ENCODE measurements around the gene KCNB1. TPM values are rescaled to one million over a fixed set of nuclear protein-coding genes. Genes with fewer than 3 reads are reported as not detected.
A peak's percentile ranks its signal among the peaks of the same experiment; 100 is the strongest.

Gene KCNB1
- total and polyA plus RNA-seq, 2 experiments from 2014 or later, result 0.11 to 0.13 TPM

DNA sequence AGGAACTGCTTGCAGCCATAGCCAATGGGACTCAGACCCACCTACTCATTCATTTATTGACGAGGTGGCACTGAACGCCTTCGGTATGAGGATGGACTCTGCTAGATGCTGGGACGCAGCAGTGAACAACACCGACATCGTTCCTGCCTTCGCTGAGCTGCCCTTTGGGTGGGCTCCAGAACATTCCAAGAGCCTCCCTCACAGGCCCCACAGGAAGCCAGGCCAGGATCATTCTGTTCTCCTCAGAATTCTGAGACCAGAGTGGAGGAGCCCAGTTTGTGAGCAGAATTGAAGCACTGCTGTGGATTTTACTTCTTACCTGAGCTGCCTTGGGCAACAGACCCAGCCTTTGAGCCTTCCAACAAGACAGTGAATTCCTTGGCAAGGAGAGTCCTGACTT is 82.1 kb downstream of the KCNB1 start:
- Histone ChIP-seq H3K36me3 (ENCODE audit: low read depth) (no peaks in the 10 kb centered on the region), H3K9me2 (ENCODE audit: insufficient read depth) (no peaks in the 10 kb centered on the region), H2AFZ (peak overlapping the region; percentile 20), H3K4me2 (ENCODE audit: unreplicated experiment) (peak overlapping the region; percentile 15), H3F3A (ENCODE audit: insufficient read depth) (peaks cover 13% of the 10 kb centered on the region; the same call in 1 of the 2 replicates), H3K27ac (peak overlapping the region; percentile 46), H3K9ac (0 out of 2 replicates have a peak overlapping the region, but pooled peaks have one; percentile 2), H3K4me3 (no peak overlapping the region), H3K9me3 (ENCODE audit: low read depth) (no peaks in the 10 kb centered on the region), H3K4me1 (ENCODE audit: insufficient read depth) (peaks cover 36% of the 10 kb centered on the region), H4K20me1 (ENCODE audit: insufficient read depth) (no peaks in the 10 kb centered on the region), H3K79me2 (ENCODE audit: insufficient read depth) (no peaks in the 10 kb centered on the region), H3K27me3 (replicated peaks; ENCODE audit: insufficient read depth) (no peaks in the 10 kb centered on the region)
- 32% methylated on average over 7 of the region's 7 CpGs for WGBS, 2 experiments (ENCODE audit: low coverage in 1 of 2, low lambda C conversion rate in 2 of 2, missing lambda C conversion rate in 2 of 2)
- DNase-seq, result peak; percentile 69
- in situ Hi-C loops (cut with MboI), result no loop called here
- no peak for TF ChIP-seq EZH2phosphoT487 (IDR thresholded peaks at IDR 0.05; ENCODE audit: insufficient read depth, low read depth)
- no peak for TF ChIP-seq EZH2 (IDR thresholded peaks at IDR 0.05; ENCODE audit: insufficient read depth, poor library complexity, severe bottlenecking)

DNA sequence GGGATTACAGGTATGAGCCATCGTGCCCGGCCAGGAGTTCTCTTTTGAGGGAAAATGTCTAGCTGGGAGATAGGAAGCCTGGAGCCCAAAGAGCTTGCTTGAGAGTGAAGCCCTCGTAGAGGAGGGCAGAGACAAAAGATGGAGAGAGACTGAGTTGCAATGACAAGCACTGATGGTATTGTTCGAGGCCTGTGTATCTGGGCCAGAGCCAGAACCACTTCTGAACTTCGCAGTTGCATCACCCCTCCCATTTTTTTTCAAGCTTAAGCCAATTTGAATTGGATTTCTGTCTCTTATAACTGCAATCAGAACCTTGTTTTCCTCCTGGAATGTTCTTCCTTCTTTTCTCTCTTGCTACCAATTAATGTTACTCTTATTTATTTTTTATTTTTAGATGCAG is 83.1 kb downstream of the KCNB1 start:
- no peak overlapping the region for H3K9ac ChIP-seq
- H3K36me3 ChIP-seq (ENCODE audit: low read depth), result no peaks in the 10 kb centered on the region
- H3F3A ChIP-seq (ENCODE audit: insufficient read depth), result peaks cover 13% of the 10 kb centered on the region; the same call in 1 of the 2 replicates
- no peaks in the 10 kb centered on the region for H3K9me2 ChIP-seq (ENCODE audit: insufficient read depth)
- in situ Hi-C loops (cut with MboI), result no loop called here
- H3K4me1 ChIP-seq (ENCODE audit: insufficient read depth), result peaks cover 40% of the 10 kb centered on the region
- H3K79me2 ChIP-seq (ENCODE audit: insufficient read depth), result no peaks in the 10 kb centered on the region
- H3K9me3 ChIP-seq (ENCODE audit: low read depth), result no peaks in the 10 kb centered on the region
- peak overlapping the region; percentile 25; the same call in 1 of the 2 replicates for H2AFZ ChIP-seq
- peak; percentile 72 for DNase-seq
- no peak for TF ChIP-seq EZH2 (IDR thresholded peaks at IDR 0.05; ENCODE audit: insufficient read depth, poor library complexity, severe bottlenecking)
- no peak for TF ChIP-seq EZH2phosphoT487 (IDR thresholded peaks at IDR 0.05; ENCODE audit: insufficient read depth, low read depth)
- H4K20me1 ChIP-seq (ENCODE audit: insufficient read depth), result no peaks in the 10 kb centered on the region
- H3K27me3 ChIP-seq (replicated peaks; ENCODE audit: insufficient read depth), result no peaks in the 10 kb centered on the region
- peak overlapping the region; percentile 2 for H3K4me2 ChIP-seq (ENCODE audit: unreplicated experiment)
- WGBS, 2 experiments (ENCODE audit: low coverage in 1 of 2, low lambda C conversion rate in 2 of 2, missing lambda C conversion rate in 2 of 2), result 28 to 30% methylated on average over 5 of the region's 5 CpGs
- H3K27ac ChIP-seq, result peak overlapping the region; percentile 34; the same call in 1 of the 2 replicates
- H3K4me3 ChIP-seq, result no peak overlapping the region

DNA sequence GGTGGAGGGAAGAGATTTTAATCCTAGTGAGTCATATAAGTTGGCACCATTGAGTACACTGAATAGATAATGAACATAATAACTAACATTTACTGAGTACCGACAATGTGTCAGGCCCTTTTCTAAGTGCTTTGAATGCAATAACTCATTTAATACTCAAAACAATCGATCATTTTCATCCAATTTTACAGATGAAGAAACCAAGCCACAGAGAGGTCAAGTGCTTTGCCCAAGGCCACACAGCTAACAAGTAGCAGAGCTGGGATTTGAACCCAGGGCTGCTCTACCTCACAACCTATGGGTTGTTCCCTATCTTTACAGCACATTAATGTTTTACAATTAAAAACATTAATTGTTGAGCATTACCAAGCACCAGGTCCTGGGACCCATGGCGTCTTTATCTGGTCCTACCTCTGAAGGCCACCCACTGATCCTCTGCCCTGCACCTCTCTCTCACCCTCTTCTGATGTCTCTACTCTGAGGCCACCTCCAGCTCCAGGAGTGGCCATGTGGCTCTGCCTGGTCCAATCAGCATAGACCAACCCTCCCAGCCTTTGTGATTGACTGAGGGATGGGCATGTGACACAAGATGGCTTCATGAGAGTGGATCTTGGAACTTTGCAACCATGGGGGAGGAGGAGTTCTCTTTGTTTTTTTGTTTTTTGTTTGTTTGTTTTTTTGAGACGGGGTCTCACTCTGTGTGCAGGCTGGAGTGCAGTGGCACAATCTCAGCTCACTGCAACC is 83.9 kb downstream of the KCNB1 start:
- H3K27ac ChIP-seq, result no peak overlapping the region
- no peaks in the 10 kb centered on the region for H3K9me2 ChIP-seq (ENCODE audit: insufficient read depth)
- H3K4me3 ChIP-seq, result no peak overlapping the region
- 95 to 96% methylated on average over 4 of the region's 4 CpGs for WGBS, 2 experiments (ENCODE audit: low coverage in 1 of 2, low lambda C conversion rate in 2 of 2, missing lambda C conversion rate in 2 of 2)
- DNase-seq, result no peak
- H3K79me2 ChIP-seq (ENCODE audit: insufficient read depth), result no peaks in the 10 kb centered on the region
- H4K20me1 ChIP-seq (ENCODE audit: insufficient read depth), result no peaks in the 10 kb centered on the region
- peaks cover 13% of the 10 kb centered on the region; the same call in 1 of the 2 replicates for H3F3A ChIP-seq (ENCODE audit: insufficient read depth)
- H3K27me3 ChIP-seq (replicated peaks; ENCODE audit: insufficient read depth), result no peaks in the 10 kb centered on the region
- H3K4me2 ChIP-seq (ENCODE audit: unreplicated experiment), result no peak overlapping the region
- in situ Hi-C loops (cut with MboI), result no loop called here
- H3K9ac ChIP-seq, result no peak overlapping the region
- peaks cover 44% of the 10 kb centered on the region for H3K4me1 ChIP-seq (ENCODE audit: insufficient read depth)
- TF ChIP-seq EZH2 (IDR thresholded peaks at IDR 0.05; ENCODE audit: insufficient read depth, poor library complexity, severe bottlenecking), result no peak
- no peak for TF ChIP-seq EZH2phosphoT487 (IDR thresholded peaks at IDR 0.05; ENCODE audit: insufficient read depth, low read depth)
- no peaks in the 10 kb centered on the region for H3K36me3 ChIP-seq (ENCODE audit: low read depth)
- no peaks in the 10 kb centered on the region for H3K9me3 ChIP-seq (ENCODE audit: low read depth)
- no peak overlapping the region for H2AFZ ChIP-seq

DNA sequence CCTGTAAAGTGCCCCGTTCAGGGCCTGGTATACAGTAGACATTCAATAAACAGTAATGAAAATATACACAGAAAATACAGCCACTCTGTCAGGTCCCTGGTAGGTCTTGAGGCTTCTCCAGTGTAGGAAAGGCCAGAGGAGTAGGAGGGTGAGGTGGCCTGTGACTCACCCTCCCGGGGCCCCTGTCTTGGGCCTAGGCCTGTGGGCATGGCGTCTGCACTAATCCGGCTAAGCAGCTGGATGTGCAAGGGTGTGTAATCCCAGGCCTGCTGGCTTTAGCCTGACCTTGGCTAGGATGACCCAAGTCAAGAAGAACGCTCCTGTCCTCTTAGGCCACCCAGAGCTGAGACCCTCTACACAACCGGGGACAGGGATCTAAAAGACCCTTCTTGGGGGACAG is 84.9 kb downstream of the KCNB1 start:
- Histone ChIP-seq H4K20me1 (ENCODE audit: insufficient read depth) (no peaks in the 10 kb centered on the region), H3K9me3 (ENCODE audit: low read depth) (no peaks in the 10 kb centered on the region), H3K36me3 (ENCODE audit: low read depth) (no peaks in the 10 kb centered on the region), H3K9ac (peak overlapping the region; percentile 34), H3K4me3 (no peak overlapping the region), H3K79me2 (ENCODE audit: insufficient read depth) (no peaks in the 10 kb centered on the region), H3F3A (ENCODE audit: insufficient read depth) (peaks cover 13% of the 10 kb centered on the region; the same call in 1 of the 2 replicates), H3K4me2 (ENCODE audit: unreplicated experiment) (peak overlapping the region; percentile 41), H2AFZ (0 out of 2 replicates have a peak overlapping the region, but pooled peaks have one; percentile 7), H3K27ac (peak overlapping the region; percentile 37), H3K9me2 (ENCODE audit: insufficient read depth) (no peaks in the 10 kb centered on the region), H3K4me1 (ENCODE audit: insufficient read depth) (peaks cover 44% of the 10 kb centered on the region), H3K27me3 (replicated peaks; ENCODE audit: insufficient read depth) (peaks cover 9% of the 10 kb centered on the region; the same call in 1 of the 2 replicates)
- in situ Hi-C loops (cut with MboI), result no loop called here
- no peak for TF ChIP-seq EZH2phosphoT487 (IDR thresholded peaks at IDR 0.05; ENCODE audit: insufficient read depth, low read depth)
- no peak for TF ChIP-seq EZH2 (IDR thresholded peaks at IDR 0.05; ENCODE audit: insufficient read depth, poor library complexity, severe bottlenecking)
- DNase-seq, result peak; percentile 88
- WGBS, 2 experiments (ENCODE audit: low coverage in 1 of 2, low lambda C conversion rate in 2 of 2, missing lambda C conversion rate in 2 of 2), result 19 to 25% methylated on average over 6 of the region's 6 CpGs
